ENCODE results near the gene TRRAP. TPM values are rescaled to one million over a fixed set of nuclear protein-coding genes. Genes with fewer than 3 reads are reported as not detected.

The TRRAP gene
- total RNA-seq, 1 donor from 2014 or later: 18.3 TPM

GRCh38 chr7:98909487-98909886 is 31.2 kb downstream of the TRRAP start:
- DNase-seq (ENCODE audit: low read depth): no peak
- TF ChIP-seq CTCF (conservative IDR thresholded peaks at IDR 0.05; ENCODE audit: low read depth, low read length): no peak
- no peak overlapping the region for H3K4me3 ChIP-seq (ENCODE audit: low read depth, low read length)

GRCh38 chr7:98910427-98910826 is 32.1 kb downstream of the TRRAP start:
- TF ChIP-seq CTCF (conservative IDR thresholded peaks at IDR 0.05; ENCODE audit: low read depth, low read length): no peak
- no peak for DNase-seq (ENCODE audit: low read depth)
- no peak overlapping the region for H3K4me3 ChIP-seq (ENCODE audit: low read depth, low read length)

GRCh38 chr7:98911916-98912315 is 33.6 kb downstream of the TRRAP start:
- TF ChIP-seq CTCF (conservative IDR thresholded peaks at IDR 0.05; ENCODE audit: low read depth, low read length): no peak
- no peak overlapping the region for H3K4me3 ChIP-seq (ENCODE audit: low read depth, low read length)
- DNase-seq (ENCODE audit: low read depth): no peak

- DNase-seq (ENCODE audit: low read depth): no peak
- no peak for TF ChIP-seq CTCF (conservative IDR thresholded peaks at IDR 0.05; ENCODE audit: low read depth, low read length)
- no peak overlapping the region for H3K4me3 ChIP-seq (ENCODE audit: low read depth, low read length)
These were observed 34.7 kb downstream of the TRRAP start for GRCh38 chr7:98913026-98913425.

GRCh38 chr7:98913612-98914011 is 35.3 kb downstream of the TRRAP start:
- H3K4me3 ChIP-seq (ENCODE audit: low read depth, low read length): no peak overlapping the region
- TF ChIP-seq CTCF (conservative IDR thresholded peaks at IDR 0.05; ENCODE audit: low read depth, low read length): no peak
- no peak for DNase-seq (ENCODE audit: low read depth)

- no peak for TF ChIP-seq CTCF (conservative IDR thresholded peaks at IDR 0.05; ENCODE audit: low read depth, low read length)
- H3K4me3 ChIP-seq (ENCODE audit: low read depth, low read length): no peak overlapping the region
- DNase-seq (ENCODE audit: low read depth): no peak
These were observed 39.0 kb downstream of the TRRAP start for GRCh38 chr7:98917331-98917730.

GRCh38 chr7:98921608-98922372 is 43.5 kb downstream of the TRRAP start:
- no peak for DNase-seq (ENCODE audit: low read depth)
- no peak overlapping the region for H3K4me3 ChIP-seq (ENCODE audit: low read depth, low read length)
- no peak for TF ChIP-seq CTCF (conservative IDR thresholded peaks at IDR 0.05; ENCODE audit: low read depth, low read length)

Measured in epithelial cell of proximal tubule (primary cell).